Peyer's patch (tissue), 4 donors: ENCODE data around the gene GLTPD2. TPM values are rescaled to one million over a fixed set of nuclear protein-coding genes. Genes with fewer than 3 reads are reported as not detected.
A peak's percentile ranks its signal among the peaks of the same experiment; 100 is the strongest.

ENCODE experiments used
- DNase-seq, 3 donors: peaks; one replicate each; pipeline ENCODE4 v3.0.0-alpha.2; 2017 to 2019
- H3K27ac ChIP-seq, 4 donors: fragments of 200-600 bp; sonication (generic); one replicate each; pipeline ENCODE4 v1.5.1; 2016 to 2019
- H3K27me3 ChIP-seq, 2 donors: fragments of 200-600 bp; sonication (generic); one replicate each; pipeline ENCODE4 v1.5.1; 2019
- H3K36me3 ChIP-seq, 3 donors: fragments of 200-600 bp; sonication (generic); one replicate each; pipeline ENCODE4 v1.5.1; 2016 to 2019
- H3K4me1 ChIP-seq, 4 donors: fragments of 200-600 bp; sonication (generic); one replicate each; pipeline ENCODE4 v1.5.1; 2016 to 2019
- H3K4me3 ChIP-seq, 4 donors: fragments of 200-600 bp; sonication (generic); 1 replicate in 3 of 4; 2 replicates in 1 of 4; pipeline ENCODE4 v1.5.1; 2016 to 2019; ENCODE audit warnings: mild to moderate bottlenecking in 1 of 4
- H3K9me3 ChIP-seq, 4 donors: fragments of 200-600 bp; sonication (generic); one replicate each; pipeline ENCODE4 v1.5.1; 2016 to 2019; ENCODE audit warnings: mild to moderate bottlenecking in 1 of 4
- POLR2A ChIP-seq, 2 donors: fragments of 450-650 bp; IDR thresholded peaks; one replicate each; pipeline ENCODE4 v1.5.1; 2017; ENCODE audit warnings: antibody characterized with exemption in 2 of 2, mild to moderate bottlenecking in 2 of 2, moderate library complexity in 2 of 2
- total RNA-seq, 4 donors: library from RNA; depleted of rRNA; stranded (reverse); fragments of >200 nt; gene quantifications; one replicate each; pipeline ENCODE4 v1.1.0, GENCODE V29; 2016
- TF ChIP-seq, protein P1 (sequence below), 6 experiments: fragments of 450-650 bp in 4 of 6; fragments of 200-600 bp in 2 of 6; sonication (generic) in 1 of 6; IDR thresholded peaks; one replicate each; pipeline ENCODE4 v1.5.1; 2017 to 2019; ENCODE audit warnings: antibody characterized with exemption in 6 of 6, mild to moderate bottlenecking in 3 of 6, moderate library complexity in 1 of 6

Gene GLTPD2
- total RNA-seq, 4 donors from 2014 or later, result 5.4 to 28.2 (median 23.6) TPM; not detected in 1

DNA sequence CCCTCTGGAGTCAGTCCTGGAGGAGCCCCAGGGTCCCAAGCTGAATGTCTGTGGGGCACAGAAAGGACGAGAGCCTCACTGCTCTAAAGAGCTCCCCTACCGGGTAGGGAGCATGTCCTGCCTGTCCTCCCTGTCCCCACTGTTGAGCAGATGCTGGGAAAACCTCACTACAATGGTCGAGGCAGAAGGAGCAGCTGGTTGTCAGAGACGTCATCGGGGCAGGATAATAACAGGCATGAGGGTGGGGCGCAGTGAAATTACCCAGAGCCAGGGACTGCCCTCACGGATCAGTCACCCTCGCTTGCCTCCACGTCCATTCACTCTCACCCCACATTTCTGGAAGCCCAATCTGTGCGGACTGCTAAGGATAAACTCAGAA, 16.5 kb upstream of the GLTPD2 start:
- DNase-seq, result peak in 2 of 3 donors; percentile 69 to 77
- Histone ChIP-seq H3K36me3 (no peaks in the 10 kb centered on the region), H3K4me3 (peak overlapping the region in 3 of 4 donors; percentile 9 to 61 (median 55)), H3K27me3 (no peaks in the 10 kb centered on the region), H3K27ac (peak overlapping the region in 3 of 4 donors; percentile 67 to 93 (median 87)), H3K4me1 (peaks cover 0 to 11% (median 2%) of the 10 kb centered on the region in 4 donors), H3K9me3 (no peaks in the 10 kb centered on the region)
- TF ChIP-seq, protein P1, sequence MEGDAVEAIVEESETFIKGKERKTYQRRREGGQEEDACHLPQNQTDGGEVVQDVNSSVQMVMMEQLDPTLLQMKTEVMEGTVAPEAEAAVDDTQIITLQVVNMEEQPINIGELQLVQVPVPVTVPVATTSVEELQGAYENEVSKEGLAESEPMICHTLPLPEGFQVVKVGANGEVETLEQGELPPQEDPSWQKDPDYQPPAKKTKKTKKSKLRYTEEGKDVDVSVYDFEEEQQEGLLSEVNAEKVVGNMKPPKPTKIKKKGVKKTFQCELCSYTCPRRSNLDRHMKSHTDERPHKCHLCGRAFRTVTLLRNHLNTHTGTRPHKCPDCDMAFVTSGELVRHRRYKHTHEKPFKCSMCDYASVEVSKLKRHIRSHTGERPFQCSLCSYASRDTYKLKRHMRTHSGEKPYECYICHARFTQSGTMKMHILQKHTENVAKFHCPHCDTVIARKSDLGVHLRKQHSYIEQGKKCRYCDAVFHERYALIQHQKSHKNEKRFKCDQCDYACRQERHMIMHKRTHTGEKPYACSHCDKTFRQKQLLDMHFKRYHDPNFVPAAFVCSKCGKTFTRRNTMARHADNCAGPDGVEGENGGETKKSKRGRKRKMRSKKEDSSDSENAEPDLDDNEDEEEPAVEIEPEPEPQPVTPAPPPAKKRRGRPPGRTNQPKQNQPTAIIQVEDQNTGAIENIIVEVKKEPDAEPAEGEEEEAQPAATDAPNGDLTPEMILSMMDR (IDR thresholded peaks at IDR 0.05), result no peak
- TF ChIP-seq POLR2A (IDR thresholded peaks at IDR 0.05), result peak; percentile 19 to 59

DNA sequence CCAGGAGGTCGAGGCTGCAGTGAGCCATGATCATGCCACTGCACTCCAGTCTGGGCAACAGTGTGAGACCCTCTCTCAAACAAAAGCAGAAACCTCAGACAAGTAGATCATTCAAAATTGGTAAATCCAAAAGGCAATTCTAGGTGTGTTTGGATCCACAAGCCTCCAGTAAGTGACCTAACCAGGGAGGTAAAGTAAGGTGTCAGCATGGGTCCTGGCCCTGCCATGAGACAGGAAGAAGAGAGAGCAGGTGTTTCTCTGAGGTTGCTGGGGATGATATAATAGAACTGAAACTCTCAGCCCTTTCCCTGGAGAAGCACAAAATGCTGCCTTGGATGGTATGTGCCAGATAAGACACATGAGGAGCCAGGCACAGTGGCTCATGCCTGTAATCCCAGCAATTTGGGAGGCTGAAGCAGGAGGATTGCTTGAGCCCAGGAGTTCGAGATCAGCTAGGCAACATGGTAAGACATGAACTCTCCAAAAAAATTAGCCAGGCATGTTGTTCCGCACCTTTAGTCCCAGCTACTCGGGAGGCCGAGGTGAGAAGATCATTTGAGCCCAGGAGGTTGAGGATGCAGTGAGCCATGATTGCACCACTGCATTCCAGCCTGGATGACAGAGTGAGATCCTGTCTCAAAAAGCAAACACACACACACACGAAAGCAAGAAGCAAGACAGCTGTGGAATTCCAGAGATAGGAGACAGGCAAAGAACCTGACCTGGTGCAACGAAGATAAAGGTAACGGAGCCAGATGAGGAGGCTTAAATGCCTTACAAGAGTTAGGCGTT, 10.6 kb upstream of the GLTPD2 start:
- no peak for TF ChIP-seq POLR2A (IDR thresholded peaks at IDR 0.05)
- TF ChIP-seq, protein P1 (IDR thresholded peaks at IDR 0.05), result no peak
- H3K9me3 ChIP-seq, result no peaks in the 10 kb centered on the region
- no peaks in the 10 kb centered on the region for H3K36me3 ChIP-seq
- H3K27me3 ChIP-seq, result no peaks in the 10 kb centered on the region
- no peaks in the 10 kb centered on the region for H3K4me1 ChIP-seq
- no peak for DNase-seq
- H3K4me3 ChIP-seq, result no peak overlapping the region
- no peak overlapping the region for H3K27ac ChIP-seq

DNA sequence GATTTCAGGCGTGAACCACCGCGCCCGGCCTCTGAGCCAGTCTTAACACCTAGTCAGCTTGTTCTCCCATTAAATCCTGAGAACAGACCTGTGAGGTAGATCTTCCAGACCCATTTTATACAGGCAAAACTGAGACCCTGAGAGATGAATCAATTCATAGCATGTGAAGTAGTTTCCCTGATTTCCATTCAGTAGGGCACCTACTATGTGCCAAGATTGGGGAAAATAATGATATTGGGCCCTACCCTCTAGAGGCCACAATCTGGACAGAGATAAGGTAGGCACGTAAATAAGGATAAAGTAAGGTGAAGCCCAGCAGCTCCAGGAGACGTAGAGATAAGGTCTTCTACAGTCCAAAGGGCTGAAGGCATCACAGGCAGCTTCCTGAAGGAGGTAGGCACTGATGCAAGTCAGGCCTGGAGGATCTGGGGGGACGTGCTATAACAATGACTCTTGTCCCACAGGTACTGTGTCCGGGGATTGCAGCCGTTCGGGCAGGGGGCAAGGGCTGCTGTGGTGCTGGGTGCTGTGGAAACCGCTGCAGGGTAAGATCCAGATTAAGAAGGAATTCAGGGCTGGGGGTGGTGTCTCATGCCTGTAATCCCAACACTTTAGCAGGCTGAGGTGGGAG, 8.3 kb upstream of the GLTPD2 start:
- H3K9me3 ChIP-seq, result no peaks in the 10 kb centered on the region
- H3K27me3 ChIP-seq, result no peaks in the 10 kb centered on the region
- no peak overlapping the region for H3K4me3 ChIP-seq
- no peak for DNase-seq
- H3K4me1 ChIP-seq, result peaks cover 0 to 4% (median 0%) of the 10 kb centered on the region in 4 donors
- H3K27ac ChIP-seq, result no peak overlapping the region
- TF ChIP-seq, protein P1 (IDR thresholded peaks at IDR 0.05), result no peak
- no peak for TF ChIP-seq POLR2A (IDR thresholded peaks at IDR 0.05)
- H3K36me3 ChIP-seq, result no peaks in the 10 kb centered on the region

DNA sequence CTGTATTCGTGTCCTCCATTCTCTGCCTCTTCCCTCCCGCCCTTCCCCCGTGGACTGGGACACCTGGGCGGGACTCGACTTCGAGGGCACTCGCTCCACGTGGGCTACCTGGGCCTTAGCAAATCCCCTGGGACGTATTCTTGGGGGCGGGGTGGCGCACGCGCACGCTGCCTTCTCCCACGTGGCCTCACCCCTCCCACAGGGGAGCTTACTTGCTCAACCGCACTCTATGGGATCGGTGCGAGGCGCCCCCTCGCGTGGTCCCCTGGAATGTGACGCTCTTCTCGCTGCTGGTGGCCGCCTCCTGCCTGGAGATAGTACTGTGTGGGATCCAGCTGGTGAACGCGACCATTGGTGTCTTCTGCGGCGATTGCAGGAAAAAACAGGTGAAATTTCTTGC, 6.1 kb upstream of the GLTPD2 start:
- H3K27ac ChIP-seq, result no peak overlapping the region
- peaks cover 0 to 25% (median 0%) of the 10 kb centered on the region in 4 donors for H3K4me1 ChIP-seq
- no peak for TF ChIP-seq POLR2A (IDR thresholded peaks at IDR 0.05)
- TF ChIP-seq, protein P1 (IDR thresholded peaks at IDR 0.05), result no peak
- no peaks in the 10 kb centered on the region for H3K9me3 ChIP-seq
- no peaks in the 10 kb centered on the region for H3K27me3 ChIP-seq
- no peak for DNase-seq
- H3K4me3 ChIP-seq, result no peak overlapping the region
- no peaks in the 10 kb centered on the region for H3K36me3 ChIP-seq

DNA sequence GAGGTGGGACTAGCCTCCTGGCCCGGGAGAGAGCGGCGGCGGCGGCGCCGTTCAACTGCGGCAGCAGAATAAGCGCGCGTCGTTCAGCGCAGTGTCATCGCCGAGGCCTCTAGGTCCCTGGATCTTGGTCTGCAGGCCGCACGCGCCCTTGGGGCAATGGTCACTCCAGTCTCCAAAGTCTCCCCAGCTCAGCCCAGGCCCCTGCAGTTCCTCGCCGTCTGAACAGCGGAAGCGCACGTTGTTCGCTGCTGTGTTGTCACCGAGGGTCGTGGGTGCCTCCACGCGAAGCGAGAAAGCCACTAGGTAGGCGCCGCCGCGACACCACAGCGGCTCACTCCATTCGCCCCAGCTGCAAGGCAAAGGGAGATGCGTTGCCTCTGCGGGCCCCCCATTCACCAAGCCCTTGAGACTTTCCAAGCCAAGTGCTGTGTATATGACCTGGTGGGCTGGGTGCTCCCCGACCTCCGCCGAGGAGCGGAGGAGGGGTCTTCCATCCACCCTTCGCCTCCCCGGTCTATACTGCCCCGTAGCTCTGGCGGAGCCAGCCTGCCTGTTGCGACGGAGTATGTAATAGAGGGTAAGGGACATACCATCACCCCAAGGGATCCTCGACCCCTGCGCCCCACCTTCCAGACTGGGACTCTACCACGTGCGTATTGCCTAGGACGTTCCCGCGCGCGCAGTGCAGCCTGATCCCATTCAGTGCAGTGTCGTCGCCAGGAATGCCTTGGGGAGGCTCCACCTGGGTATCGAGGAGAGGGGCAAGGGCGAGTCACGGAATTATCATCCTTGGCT, 3.3 kb upstream of the GLTPD2 start:
- no peak for DNase-seq
- Histone ChIP-seq H3K4me1 (peaks cover 0 to 40% (median 7%) of the 10 kb centered on the region in 4 donors), H3K4me3 (peak overlapping the region in 3 of 4 donors; percentile 6 to 25 (median 23)), H3K27ac (no peak overlapping the region), H3K9me3 (no peaks in the 10 kb centered on the region), H3K36me3 (no peaks in the 10 kb centered on the region), H3K27me3 (no peaks in the 10 kb centered on the region)
- no peak for TF ChIP-seq POLR2A (IDR thresholded peaks at IDR 0.05)
- TF ChIP-seq, protein P1 (IDR thresholded peaks at IDR 0.05), result no peak
